Activated CD4-positive, alpha-beta memory T cell treated with anti-CD3 and anti-CD28 coated beads for 36 hours (primary cell): Measurements from ENCODE around the gene MRPL38. TPM values are rescaled to one million over a fixed set of nuclear protein-coding genes. Genes with fewer than 3 reads are reported as not detected.
A peak's percentile ranks its signal among the peaks of the same experiment; 100 is the strongest.

Experiments used
- CTCF ChIA-PET: fragments of 350-600 bp; sonication (Branson Sonifier 250); formaldehyde crosslinking; loops from one replicate; lab custom pipeline; 2021; ENCODE audit warnings: antibody characterized with exemption, inconsistent platforms; lab: Charles Lee
- POLR2A ChIA-PET: fragments of 350-600 bp; sonication (Branson Sonifier 250); formaldehyde crosslinking; loops from one replicate; lab custom pipeline; 2021; ENCODE audit warnings: antibody characterized with exemption; lab: Charles Lee
- DNase-seq: peaks from one replicate; pipeline ENCODE4 v3.0.0-alpha.2; 2020
- H3K27ac Mint-ChIP-seq: one replicate; pipeline ENCODE4 v1.8.0; 2021; ENCODE audit warnings: mixed read lengths
- H3K27me3 Mint-ChIP-seq: one replicate; pipeline ENCODE4 v1.8.0; 2021; ENCODE audit warnings: mixed read lengths
- H3K36me3 Mint-ChIP-seq: one replicate; pipeline ENCODE4 v1.8.0; 2021; ENCODE audit warnings: mixed read lengths
- H3K4me1 Mint-ChIP-seq: one replicate; pipeline ENCODE4 v1.8.0; 2021; ENCODE audit warnings: low read depth, mixed read lengths
- H3K4me3 Mint-ChIP-seq: one replicate; pipeline ENCODE4 v1.8.0; 2021; ENCODE audit warnings: mild to moderate bottlenecking, mixed read lengths
- H3K9me3 Mint-ChIP-seq: one replicate; pipeline ENCODE4 v1.8.0; 2021; ENCODE audit warnings: mixed read lengths
- intact Hi-C: fragments of 100-400 bp; cut with micrococcal nuclease; formaldehyde crosslinking; loops from one replicate; pipeline ENCODE4 v1.15.1; 2023
- total RNA-seq, 2 experiments: library from RNA; stranded (reverse); gene quantifications; one replicate each; pipeline ENCODE4 v1.2.3, GENCODE V29; 2021

Gene MRPL38
- total RNA-seq, result 100 to 1,000 TPM; 108 TPM

DNA sequence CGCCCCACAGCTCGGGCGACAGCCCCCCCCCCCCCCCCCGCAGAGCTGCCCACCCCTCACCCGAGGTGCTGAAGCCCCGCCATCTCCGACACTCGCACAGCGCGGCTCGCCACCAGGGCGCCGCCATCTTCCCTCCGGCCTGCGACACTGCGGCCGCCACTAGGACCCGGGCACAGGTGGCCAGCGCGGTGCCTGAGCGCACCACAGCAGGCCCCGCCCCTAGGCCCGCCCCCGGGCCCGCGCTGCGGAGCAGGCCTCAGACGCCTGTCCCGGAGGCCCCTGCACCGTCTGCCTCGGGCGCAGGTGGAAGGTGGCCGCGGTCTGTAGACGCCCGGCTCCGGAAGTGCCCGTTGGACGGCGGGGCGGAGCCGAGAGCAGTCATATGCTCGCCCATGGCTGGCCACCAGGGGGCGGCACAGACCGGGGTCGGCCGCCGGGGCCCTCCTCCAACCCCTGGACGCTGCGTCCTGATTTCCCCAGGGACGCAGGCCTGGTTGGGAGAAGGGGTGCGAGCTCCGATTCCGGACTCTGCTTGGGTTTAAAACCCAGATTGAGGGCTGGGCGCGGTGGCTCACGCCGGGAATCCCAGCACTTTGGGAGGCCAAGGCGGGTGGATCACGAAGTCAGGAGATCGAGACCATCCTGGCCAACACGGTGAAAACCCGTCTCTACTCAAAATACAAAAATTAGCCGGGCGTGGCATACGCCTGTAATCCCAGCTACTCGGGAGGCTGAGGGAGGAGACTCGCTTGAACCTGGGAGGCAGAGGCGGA, at the start of gene MRPL38:
MRPL38 (minus strand) TSS at position 136 of the 773 bp plus-strand sequence; CDS start at position 127, 9 bp downstream.
- ChIA-PET POLR2A (interaction anchor here (0.7 to 2.6 kb wide), 3 partner anchors 8 to 96 kb away, joined by 3 to 10 read pairs (median 3); partner anchors contain the start of genes CDK3 and TRIM65), CTCF (interaction anchor here (0.6 to 4.6 kb wide), 28 partner anchors 10 to 478 kb away, joined by 3 to 24 read pairs (median 4); partner anchors contain the start of genes ACOX1, CDK3, FBF1 and TEN1)
- intact Hi-C loops, result loop anchor here (1.0 to 10.0 kb wide), 5 partner anchors 36 to 370 kb away; partner anchors contain the start of genes ACOX1, CDK3, FBF1 and TEN1
- no peaks in the 10 kb centered on the region for H3K9me3 Mint-ChIP-seq
- H3K27me3 Mint-ChIP-seq, result no peaks in the 10 kb centered on the region
- H3K4me3 Mint-ChIP-seq, result peak within 1 kb of the TSS; percentile 99
- H3K36me3 Mint-ChIP-seq, result peaks cover 7% of the 10 kb centered on the region
- DNase-seq, result peak; percentile 97
- H3K4me1 Mint-ChIP-seq, result peaks cover 17% of the 10 kb centered on the region
- peak within 1 kb of the TSS; percentile 90 for H3K27ac Mint-ChIP-seq

DNA sequence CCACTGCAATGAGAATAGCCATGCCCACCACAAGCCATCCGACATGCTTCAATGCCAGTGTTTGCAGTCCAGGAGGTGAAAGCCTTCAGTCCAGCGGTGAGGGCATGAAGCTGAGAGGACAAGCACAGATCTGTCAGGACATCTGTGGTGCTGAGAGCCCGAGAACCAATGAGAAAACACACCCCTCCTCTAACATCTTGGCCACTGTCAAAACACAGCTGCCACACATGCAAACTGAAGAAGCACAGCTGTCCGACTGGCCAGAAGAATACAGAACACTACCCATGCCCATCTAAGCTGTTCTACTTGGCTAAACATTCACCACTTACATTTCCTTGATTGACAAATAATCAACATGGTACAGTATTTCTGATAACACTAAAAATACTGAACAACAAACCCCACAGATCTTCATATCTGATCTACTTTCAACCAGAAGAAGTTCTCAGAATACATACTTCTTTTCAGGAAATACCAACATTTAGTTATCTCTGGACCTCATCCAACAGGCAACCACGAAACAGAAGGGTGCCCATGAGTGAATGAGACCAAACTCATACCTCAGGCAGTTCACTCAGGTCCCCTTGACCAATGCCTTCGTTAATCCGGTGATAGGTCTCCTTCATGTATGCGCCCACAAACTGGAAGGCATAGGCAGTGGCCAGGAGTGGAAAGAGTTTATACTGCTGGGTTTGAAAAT, 46.3 kb upstream of the MRPL38 start:
- DNase-seq, result no peak
- intact Hi-C loops, result no loop called here
- H3K4me1 Mint-ChIP-seq, result no peaks in the 10 kb centered on the region
- H3K27ac Mint-ChIP-seq, result no peak overlapping the region
- H3K4me3 Mint-ChIP-seq, result no peak overlapping the region
- ChIA-PET POLR2A (no interaction called here), CTCF (no interaction called here)
- no peaks in the 10 kb centered on the region for H3K9me3 Mint-ChIP-seq
- H3K27me3 Mint-ChIP-seq, result no peaks in the 10 kb centered on the region
- peaks cover 22% of the 10 kb centered on the region for H3K36me3 Mint-ChIP-seq

DNA sequence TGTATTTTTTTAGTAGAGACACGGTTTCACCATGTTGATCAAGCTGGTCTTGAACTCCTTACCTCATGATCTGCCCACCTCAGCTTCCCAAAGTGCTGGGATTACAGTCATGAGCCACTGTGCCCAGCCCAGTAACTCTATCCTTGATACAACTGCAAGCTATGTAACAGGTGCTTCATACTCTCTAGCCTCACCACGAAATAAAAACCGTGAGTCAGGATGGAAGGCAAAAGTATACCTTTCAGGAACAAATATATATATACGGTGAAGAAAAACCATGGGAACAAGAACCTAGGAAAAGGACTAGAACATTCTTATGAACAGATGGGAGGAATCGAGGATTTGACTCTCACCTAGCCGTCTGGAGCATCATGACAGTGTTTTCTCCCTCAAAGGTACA, 45.7 kb upstream of the MRPL38 start:
- intact Hi-C loops, result no loop called here
- Mint-ChIP-seq H3K9me3 (no peaks in the 10 kb centered on the region), H3K27ac (no peak overlapping the region), H3K36me3 (peaks cover 18% of the 10 kb centered on the region), H3K27me3 (no peaks in the 10 kb centered on the region), H3K4me3 (no peak overlapping the region), H3K4me1 (no peaks in the 10 kb centered on the region)
- ChIA-PET POLR2A (no interaction called here), CTCF (no interaction called here)
- DNase-seq, result no peak

DNA sequence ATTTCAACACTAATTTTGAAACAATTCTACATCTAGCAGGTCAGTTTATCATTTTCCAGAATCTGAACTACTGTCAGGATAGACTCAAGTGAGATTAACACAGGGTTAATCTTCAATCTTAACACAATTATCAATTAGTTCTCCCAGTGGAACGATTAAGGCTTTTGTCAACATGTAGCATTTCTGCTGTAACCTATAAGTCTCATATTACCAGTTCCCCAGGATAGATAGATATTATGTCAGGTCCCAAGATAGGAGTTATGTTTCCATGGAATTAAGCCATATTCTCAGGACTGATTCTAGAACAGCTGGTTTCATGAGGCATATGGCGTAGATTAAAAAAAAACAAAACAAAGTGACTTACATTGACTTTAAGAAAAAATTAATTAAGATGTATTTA, 40.5 kb upstream of the MRPL38 start:
- ChIA-PET POLR2A (no interaction called here), CTCF (interaction anchor here (1.1 to 1.6 kb wide), 2 partner anchors 69 to 84 kb away, joined by 4 read pairs; no protein-coding TSS in a partner anchor)

DNA sequence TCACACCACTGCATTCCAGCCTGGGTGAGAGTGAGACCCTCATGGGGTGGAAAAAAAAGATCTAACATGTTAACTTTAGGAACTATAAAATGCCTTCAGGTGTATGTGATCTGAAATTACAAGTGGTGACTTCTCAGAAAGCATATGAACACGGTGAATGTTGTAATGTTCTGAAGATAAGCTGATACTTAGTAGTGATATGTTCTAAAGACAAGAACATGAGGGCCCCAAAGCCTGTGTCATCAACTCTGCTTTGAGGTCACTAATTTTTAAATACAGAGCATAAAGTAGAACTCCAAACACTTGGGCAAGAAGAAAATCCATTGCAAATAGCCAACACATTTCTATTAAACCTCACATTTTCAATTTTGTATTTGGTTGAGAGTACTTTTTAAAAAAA, 38.8 kb upstream of the MRPL38 start:
- peaks cover 3% of the 10 kb centered on the region for H3K36me3 Mint-ChIP-seq
- no peak for DNase-seq
- H3K4me3 Mint-ChIP-seq, result no peak overlapping the region
- ChIA-PET POLR2A (no interaction called here), CTCF (interaction anchor here (1.6 kb wide), 1 partner anchor 38 kb away, joined by 3 read pairs; no protein-coding TSS in a partner anchor)
- no peaks in the 10 kb centered on the region for H3K9me3 Mint-ChIP-seq
- H3K27me3 Mint-ChIP-seq, result no peaks in the 10 kb centered on the region
- peaks cover 14% of the 10 kb centered on the region for H3K4me1 Mint-ChIP-seq
- intact Hi-C loops, result no loop called here
- H3K27ac Mint-ChIP-seq, result no peak overlapping the region

More for the DNA sequence above, 40.5 kb upstream of the MRPL38 start:
- intact Hi-C loops, result no loop called here
- Mint-ChIP-seq H3K27ac (no peak overlapping the region), H3K9me3 (no peaks in the 10 kb centered on the region), H3K27me3 (no peaks in the 10 kb centered on the region), H3K36me3 (peaks cover 7% of the 10 kb centered on the region), H3K4me1 (peaks cover 12% of the 10 kb centered on the region), H3K4me3 (no peak overlapping the region)
- no peak for DNase-seq

DNA sequence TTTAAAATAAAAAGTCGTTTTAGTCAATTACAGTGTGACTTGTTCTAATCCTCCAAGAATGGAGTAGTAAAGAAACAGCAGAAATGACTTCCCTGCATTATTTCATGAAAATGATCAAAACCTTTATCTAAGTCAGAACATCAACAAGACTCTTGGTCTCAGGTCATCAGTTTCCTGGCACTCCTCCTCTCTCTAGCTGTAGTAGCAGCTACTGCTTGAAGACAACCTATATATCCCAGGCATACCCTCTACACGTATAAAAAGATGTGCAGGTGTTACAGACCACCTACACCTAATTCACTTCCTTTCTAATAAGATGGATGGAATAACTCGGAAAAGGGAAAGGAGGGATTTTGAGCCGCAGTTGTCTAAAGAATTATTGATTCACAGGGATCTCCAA, 37.8 kb upstream of the MRPL38 start:
- H3K27me3 Mint-ChIP-seq, result no peaks in the 10 kb centered on the region
- POLR2A ChIA-PET, result no interaction called here
- CTCF ChIA-PET, result interaction anchor here (0.7 to 1.8 kb wide), 3 partner anchors 15 to 194 kb away, joined by 3 to 5 read pairs (median 5); no protein-coding TSS in a partner anchor
- intact Hi-C loops, result no loop called here
- H3K4me3 Mint-ChIP-seq, result no peak overlapping the region
- no peaks in the 10 kb centered on the region for H3K36me3 Mint-ChIP-seq
- H3K9me3 Mint-ChIP-seq, result no peaks in the 10 kb centered on the region
- DNase-seq, result no peak
- H3K4me1 Mint-ChIP-seq, result peaks cover 14% of the 10 kb centered on the region
- no peak overlapping the region for H3K27ac Mint-ChIP-seq

DNA sequence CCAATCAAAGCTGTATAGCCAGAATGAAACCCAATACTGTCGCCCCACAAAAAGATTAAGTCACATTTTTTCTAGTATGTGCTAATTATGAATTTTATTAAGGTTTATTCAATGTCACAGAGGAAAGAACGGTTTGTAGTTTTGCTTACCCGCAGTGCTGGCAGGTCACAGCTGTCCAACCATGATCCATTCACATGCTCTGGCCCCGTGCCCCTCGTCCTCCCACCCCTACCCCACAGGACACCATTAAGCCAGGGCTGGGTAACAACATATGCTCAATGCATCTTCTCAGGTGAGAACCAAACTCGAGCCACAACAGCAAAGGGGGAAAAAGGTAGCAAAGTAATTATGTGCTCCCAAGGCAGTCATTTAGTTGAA, 36.7 kb upstream of the MRPL38 start:
- Mint-ChIP-seq H3K9me3 (no peaks in the 10 kb centered on the region), H3K27me3 (no peaks in the 10 kb centered on the region), H3K4me3 (peak overlapping the region; percentile 94), H3K4me1 (peaks cover 14% of the 10 kb centered on the region), H3K36me3 (no peaks in the 10 kb centered on the region), H3K27ac (no peak overlapping the region)
- intact Hi-C loops, result loop anchor here (1.0 to 2.0 kb wide), 2 partner anchors 37 to 38 kb away; partner anchors contain the start of genes ACOX1, MRPL38 and TEN1
- CTCF ChIA-PET, result interaction anchor here (0.7 to 1.8 kb wide), 6 partner anchors 14 to 73 kb away, joined by 3 to 5 read pairs (median 4); partner anchors contain the start of gene CDK3
- POLR2A ChIA-PET, result interaction anchor here (0.7 to 1.4 kb wide), 5 partner anchors 11 to 130 kb away, joined by 3 to 4 read pairs (median 3); partner anchors contain the start of genes ACOX1 and TEN1
- DNase-seq, result no peak

DNA sequence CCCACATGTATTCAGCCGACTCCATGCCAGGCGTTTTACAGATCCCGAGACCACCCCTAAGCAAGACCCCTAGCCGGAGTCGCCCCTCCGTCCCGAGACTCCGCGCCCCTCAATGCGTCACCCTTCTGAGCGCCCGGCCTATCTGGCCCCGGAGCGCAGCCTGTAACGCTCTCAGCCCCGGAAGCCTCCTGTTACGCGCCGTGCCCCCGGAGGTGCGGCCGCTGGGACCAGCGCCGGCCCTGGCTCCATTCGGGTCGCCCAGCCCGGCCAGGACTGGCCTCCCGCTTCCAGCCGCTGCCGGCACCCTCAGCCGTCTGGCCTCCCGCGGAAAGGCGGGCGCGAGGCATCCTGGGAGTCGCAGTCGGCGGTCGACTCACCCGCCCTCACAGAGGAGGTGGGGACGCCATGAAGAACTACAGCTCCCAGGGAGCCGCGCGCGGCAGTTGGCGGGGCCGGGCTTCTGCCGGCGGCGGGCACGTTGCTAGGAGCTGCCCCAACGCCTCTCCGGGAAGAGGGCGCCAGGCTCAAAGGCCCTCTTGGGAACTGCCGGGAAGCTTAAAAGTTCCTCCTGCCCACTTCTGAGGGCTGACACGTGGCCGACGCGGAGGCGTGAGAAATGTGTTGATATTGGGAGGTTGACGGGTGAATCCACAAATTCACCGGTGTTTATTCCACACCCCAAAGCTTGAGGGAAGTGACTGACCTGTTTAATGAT, 36.2 kb upstream of the MRPL38 start, which contains the start of gene FBF1:
FBF1 (minus strand) TSS at position 316 of the 715 bp plus-strand sequence. CDS start 2,893 bp downstream, outside the sequence.
- Mint-ChIP-seq H3K27ac (peak within 1 kb of the TSS; percentile 75), H3K4me3 (peak within 1 kb of the TSS; percentile 94), H3K36me3 (no peaks in the 10 kb centered on the region), H3K27me3 (no peaks in the 10 kb centered on the region), H3K9me3 (no peaks in the 10 kb centered on the region), H3K4me1 (peaks cover 14% of the 10 kb centered on the region)
- intact Hi-C loops, result loop anchor here (1.0 to 2.0 kb wide), 2 partner anchors 36 to 38 kb away; partner anchors contain the start of genes ACOX1, MRPL38 and TEN1
- ChIA-PET POLR2A (interaction anchor here (0.7 to 1.4 kb wide), 5 partner anchors 11 to 131 kb away, joined by 3 to 4 read pairs (median 3); partner anchors contain the start of genes ACOX1 and TEN1), CTCF (interaction anchor here (0.7 to 1.8 kb wide), 6 partner anchors 14 to 74 kb away, joined by 3 to 5 read pairs (median 4); partner anchors contain the start of gene CDK3)
- DNase-seq, result peak; percentile 93

DNA sequence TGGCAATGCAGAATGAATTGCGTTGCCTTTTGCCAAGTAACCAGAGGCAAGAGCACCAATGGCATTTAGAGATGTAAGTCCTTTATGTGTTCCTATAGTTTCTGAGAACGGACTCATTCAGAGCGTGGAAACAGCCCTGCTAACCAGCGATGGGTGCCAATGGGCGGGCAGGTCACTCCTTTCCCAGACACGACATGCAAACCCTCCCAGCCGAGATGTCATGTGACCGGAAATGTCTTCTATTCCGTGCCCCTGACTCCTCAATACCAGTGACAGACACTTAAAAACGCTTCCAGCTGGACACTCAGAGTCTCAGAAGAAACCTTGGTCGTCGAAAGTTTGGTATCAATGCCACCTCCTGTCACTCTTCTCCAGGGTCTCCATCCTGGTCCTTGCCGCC, 33.0 kb upstream of the MRPL38 start:
- Mint-ChIP-seq H3K27me3 (no peaks in the 10 kb centered on the region), H3K4me1 (peaks cover 14% of the 10 kb centered on the region), H3K27ac (no peak overlapping the region), H3K36me3 (no peaks in the 10 kb centered on the region), H3K4me3 (no peak overlapping the region), H3K9me3 (no peaks in the 10 kb centered on the region)
- no peak for DNase-seq
- CTCF ChIA-PET, result interaction anchor here (0.7 kb wide), 1 partner anchor 12 kb away, joined by 3 read pairs; no protein-coding TSS in a partner anchor
- POLR2A ChIA-PET, result no interaction called here
- intact Hi-C loops, result no loop called here

DNA sequence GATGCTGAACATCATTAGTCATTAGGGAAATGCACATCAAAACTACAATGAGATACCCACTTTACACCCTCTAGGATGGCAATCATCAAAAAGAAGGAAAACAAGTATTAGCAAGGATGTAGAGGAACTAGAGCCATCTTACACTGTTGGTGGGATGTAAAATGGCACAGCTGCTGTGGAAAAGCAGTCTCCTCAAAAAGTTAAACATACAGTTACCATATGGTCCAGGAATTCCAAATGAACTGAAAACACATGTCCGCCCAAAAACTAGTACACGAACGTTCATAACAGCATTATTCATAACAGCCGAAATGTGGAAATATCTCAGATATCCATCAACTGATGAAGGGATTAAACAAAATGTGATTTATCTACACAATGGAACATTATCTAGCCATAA, 29.1 kb upstream of the MRPL38 start:
- CTCF ChIA-PET, result interaction anchor here (1.9 kb wide), 1 partner anchor 29 kb away, joined by 5 read pairs; the partner anchor contains the start of gene MRPL38

DNA sequence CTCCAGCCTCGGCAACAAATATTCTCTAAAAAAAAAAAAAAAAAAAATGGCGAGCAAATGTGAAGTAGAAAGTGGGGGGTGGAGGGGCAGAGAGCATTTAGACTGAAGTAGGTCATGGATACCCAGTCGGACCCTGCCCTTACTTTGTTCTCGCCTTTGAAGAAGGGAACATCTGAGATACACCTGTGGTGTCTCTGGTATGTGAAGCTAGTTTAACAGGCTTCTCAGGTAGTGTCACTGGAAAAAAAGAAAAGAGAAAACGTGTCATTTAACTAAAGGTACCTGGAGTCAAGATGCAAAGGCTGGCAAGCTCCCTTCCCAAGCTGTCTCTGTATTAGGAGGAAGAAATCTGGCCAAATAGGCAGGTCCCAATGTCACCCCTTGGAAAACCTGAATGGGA, 28.2 kb upstream of the MRPL38 start:
- Mint-ChIP-seq H3K4me3 (no peak overlapping the region), H3K9me3 (no peaks in the 10 kb centered on the region), H3K36me3 (no peaks in the 10 kb centered on the region), H3K27me3 (no peaks in the 10 kb centered on the region), H3K4me1 (no peaks in the 10 kb centered on the region), H3K27ac (no peak overlapping the region)
- intact Hi-C loops, result no loop called here
- ChIA-PET CTCF (interaction anchor here (1.9 kb wide), 1 partner anchor 28 kb away, joined by 5 read pairs; the partner anchor contains the start of gene MRPL38), POLR2A (interaction anchor here (0.6 to 0.7 kb wide), 2 partner anchors 10 to 13 kb away, joined by 4 to 5 read pairs; no protein-coding TSS in a partner anchor)
- no peak for DNase-seq

More for the DNA sequence above, 29.1 kb upstream of the MRPL38 start:
- Mint-ChIP-seq H3K27ac (no peak overlapping the region), H3K27me3 (no peaks in the 10 kb centered on the region), H3K9me3 (no peaks in the 10 kb centered on the region), H3K4me1 (no peaks in the 10 kb centered on the region), H3K4me3 (no peak overlapping the region), H3K36me3 (no peaks in the 10 kb centered on the region)
- POLR2A ChIA-PET, result no interaction called here
- DNase-seq, result no peak
- intact Hi-C loops, result no loop called here
